ENCODE data around the gene SEMA7A. TPM values are rescaled to one million over a fixed set of nuclear protein-coding genes. Genes with fewer than 3 reads are reported as not detected.

Gene SEMA7A
- total and polyA plus RNA-seq, 2 donors from 2014 or later, result 2.8 to 3.6 TPM

- no peak overlapping the region for H3K9ac ChIP-seq (ENCODE audit: low read length in 3 of 3)
- FAIRE-seq, result no peak
Observed at GRCh38 chr15:74381190-74381453, 52.6 kb downstream of the SEMA7A start.

GRCh38 chr15:74380361-74381189, 53.2 kb downstream of the SEMA7A start:
- TF ChIP-seq CTCF (IDR thresholded peaks at IDR 0.05; ENCODE audit: borderline replicate concordance, extremely low read depth, insufficient read depth), result no peak
- H3K4me1 ChIP-seq (ENCODE audit: control insufficient read depth in 2 of 3, insufficient read depth in 2 of 3, low read depth in 1 of 3, low read length in 3 of 3), result peaks cover 0 to 13% (median 6%) of the 10 kb centered on the region in 3 donors

More at GRCh38 chr15:74381190-74381453, 52.6 kb downstream of the SEMA7A start:
- Histone ChIP-seq H3K27me3 (ENCODE audit: control insufficient read depth, insufficient read depth, low read length) (no peaks in the 10 kb centered on the region), H3K27ac (ENCODE audit: low read depth in 2 of 2, low read length in 2 of 2) (no peak overlapping the region), H3K4me1 (ENCODE audit: control insufficient read depth in 2 of 3, insufficient read depth in 2 of 3, low read depth in 1 of 3, low read length in 3 of 3) (peaks cover 0 to 17% (median 9%) of the 10 kb centered on the region in 3 donors), H3K4me3 (ENCODE audit: low read length in 3 of 3) (no peak overlapping the region), H3K9me3 (ENCODE audit: control insufficient read depth in 2 of 3, insufficient read depth in 1 of 3, low read length in 3 of 3) (no peaks in the 10 kb centered on the region), H3K36me3 (ENCODE audit: control insufficient read depth in 2 of 3, insufficient read depth in 3 of 3, low read length in 3 of 3) (no peaks in the 10 kb centered on the region)
- no peak for DNase-seq
- intact Hi-C loops (cut with DNase I), result loop anchor here (5.0 kb wide), 1 partner anchor 56 kb away; no protein-coding TSS in a partner anchor
- no peak for TF ChIP-seq CTCF (IDR thresholded peaks at IDR 0.05; ENCODE audit: borderline replicate concordance, extremely low read depth, insufficient read depth)

DNA sequence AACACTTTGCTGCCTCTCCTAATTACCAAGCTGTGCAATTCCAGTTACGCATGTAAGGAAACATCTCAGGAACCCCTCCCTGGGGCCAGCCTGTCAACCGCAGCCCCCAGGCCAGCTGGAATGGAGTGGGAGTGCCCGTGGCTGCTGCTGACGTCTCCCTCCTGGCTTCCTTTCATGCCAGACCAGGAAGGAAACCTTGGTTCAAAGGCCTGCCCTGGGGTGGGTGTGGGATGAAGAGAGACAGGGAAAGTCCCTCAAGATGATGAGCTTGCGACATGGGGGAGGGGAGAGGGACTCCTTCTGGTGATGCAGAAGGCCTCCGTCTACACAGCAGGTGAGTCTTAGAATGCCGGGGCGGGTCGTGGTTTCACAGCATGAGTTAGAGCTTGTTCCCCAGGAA, 54.9 kb downstream of the SEMA7A start:
- Histone ChIP-seq H3K27ac (ENCODE audit: low read depth in 2 of 2, low read length in 2 of 2) (no peak overlapping the region), H3K27me3 (ENCODE audit: control insufficient read depth, insufficient read depth, low read length) (no peaks in the 10 kb centered on the region), H3K9me3 (ENCODE audit: control insufficient read depth in 2 of 3, insufficient read depth in 1 of 3, low read length in 3 of 3) (no peaks in the 10 kb centered on the region), H3K9ac (ENCODE audit: low read length in 3 of 3) (no peak overlapping the region), H3K4me1 (ENCODE audit: control insufficient read depth in 2 of 3, insufficient read depth in 2 of 3, low read depth in 1 of 3, low read length in 3 of 3) (peaks cover 0 to 9% (median 6%) of the 10 kb centered on the region in 3 donors), H3K36me3 (ENCODE audit: control insufficient read depth in 2 of 3, insufficient read depth in 3 of 3, low read length in 3 of 3) (no peaks in the 10 kb centered on the region), H3K4me3 (ENCODE audit: low read length in 3 of 3) (no peak overlapping the region)
- intact Hi-C loops (cut with DNase I), result loop anchor here (10.0 kb wide), 1 partner anchor 256 kb away; no protein-coding TSS in a partner anchor
- TF ChIP-seq CTCF (IDR thresholded peaks at IDR 0.05; ENCODE audit: borderline replicate concordance, extremely low read depth, insufficient read depth), result no peak
- DNase-seq (peak in 4 of 5 donors; percentile 87 to 92 (median 88)), FAIRE-seq (no peak)

More at GRCh38 chr15:74380361-74381189, 53.2 kb downstream of the SEMA7A start:
- peak in 1 of 5 donors; percentile 45 for DNase-seq
- FAIRE-seq, result no peak
- Histone ChIP-seq H3K27me3 (ENCODE audit: control insufficient read depth, insufficient read depth, low read length) (no peaks in the 10 kb centered on the region), H3K27ac (ENCODE audit: low read depth in 2 of 2, low read length in 2 of 2) (no peak overlapping the region), H3K9ac (ENCODE audit: low read length in 3 of 3) (no peak overlapping the region), H3K36me3 (ENCODE audit: control insufficient read depth in 2 of 3, insufficient read depth in 3 of 3, low read length in 3 of 3) (no peaks in the 10 kb centered on the region), H3K9me3 (ENCODE audit: control insufficient read depth in 2 of 3, insufficient read depth in 1 of 3, low read length in 3 of 3) (no peaks in the 10 kb centered on the region), H3K4me3 (ENCODE audit: low read length in 3 of 3) (no peak overlapping the region)
- intact Hi-C loops (cut with DNase I), result loop anchor here (5.0 kb wide), 1 partner anchor 57 kb away; no protein-coding TSS in a partner anchor

Measured in kidney (tissue), 14 donors.